Adrenal gland (tissue), 12 donors: ENCODE results near the gene NME2. TPM values are rescaled to one million over a fixed set of nuclear protein-coding genes. Genes with fewer than 3 reads are reported as not detected.

Experiments
- DNase-seq, 7 donors: peaks; one replicate each; pipeline ENCODE4 v3.0.0-alpha.2; 2019 to 2020
- H3K27ac ChIP-seq, 5 donors: fragments of 200-600 bp; sonication (generic) in 4 of 5; 1 replicate in 3 of 5; 2 replicates in 2 of 5; pipeline versions ENCODE4 v1.5.1 to v1.8.0; 2016 to 2020; ENCODE audit warnings: mild to moderate bottlenecking in 1 of 5
- H3K27me3 ChIP-seq: fragments of 200-600 bp; 2 replicates; pipeline ENCODE4 v1.8.0; 2021
- H3K36me3 ChIP-seq, 2 donors: fragments of 200-600 bp; replicated peaks in 1 of 2; 1 replicate in 1 of 2; 2 replicates in 1 of 2; pipeline versions ENCODE4 v1.5.1 to v1.8.0; 2018 to 2022
- H3K4me1 ChIP-seq, 2 donors: fragments of 200-600 bp; replicated peaks in 1 of 2; 1 replicate in 1 of 2; 2 replicates in 1 of 2; pipeline versions ENCODE4 v1.5.1 to v1.8.0; 2018 to 2021
- H3K4me3 ChIP-seq, 4 donors: fragments of 200-600 bp; sonication (generic) in 3 of 4; one replicate each; pipeline ENCODE4 v1.5.1; 2016 to 2018
- H3K9me3 ChIP-seq, 3 donors: fragments of 200-600 bp; sonication (generic) in 1 of 3; replicated peaks in 1 of 3; 1 replicate in 2 of 3; 2 replicates in 1 of 3; pipeline versions ENCODE4 v1.5.1 to v1.8.0; 2016 to 2021
- CTCF ChIP-seq, 6 experiments: fragments of 450-650 bp in 4 of 6; fragments of 200-600 bp in 2 of 6; sonication (generic) in 1 of 6; IDR thresholded peaks; 1 replicate in 5 of 6; 2 replicates in 1 of 6; pipeline versions ENCODE4 v1.5.1 to v1.8.0; 2016 to 2021; ENCODE audit warnings: antibody characterized with exemption in 6 of 6, mild to moderate bottlenecking in 2 of 6, moderate library complexity in 1 of 6
- POLR2A ChIP-seq, 2 donors: fragments of 450-650 bp; IDR thresholded peaks; one replicate each; pipeline ENCODE4 v1.6.1; 2017; ENCODE audit warnings: antibody characterized with exemption in 2 of 2, mild to moderate bottlenecking in 2 of 2, moderate library complexity in 1 of 2
- WGBS, 4 donors: extraction: QIAGEN DNeasy Blood & Tissue Kit in 2 of 4; methylation state at CpG; one replicate each; pipeline versions ENCODE4 v1.1.5 to v1.1.7; 2013 to 2017; 5-methylcytosine and 5-hydroxymethylcytosine counted together
- intact Hi-C, 2 donors: fragments of 100-400 bp; cut with DNase I; formaldehyde crosslinking; loops; one replicate each; pipeline versions ENCODE4 v1.14.1 to v1.15.0; 2022 to 2023
- polyA plus RNA-seq, 3 donors: library from polyadenylated mRNA; stranded (reverse); fragments of 200-250 nt in 2 of 3; fragments of 350-450 nt in 1 of 3; fragmentation: Illumina TruSeq in 1 of 3; extraction: RNeasy Lipid Tissue Mini Kit (QIAGEN cat#74804) in 1 of 3; gene quantifications; one replicate each; pipeline ENCODE4 v1.2.3, GENCODE V29; 2013 to 2014
- total RNA-seq, 9 donors: library from RNA; depleted of rRNA in 4 of 9; stranded (reverse); fragments of >200 nt in 4 of 9; fragments of 120-200 nt in 1 of 9; fragmentation: NEBNext Ultra II Directional in 1 of 9; extraction: Animal tissue kit (Norgen Biotek cat#: 25700) in 1 of 9; gene quantifications; one replicate each; pipeline versions ENCODE4 v1.1.0 to v1.2.4, GENCODE V29; 2013 to 2023
- donor health status: healthy with polysubstance abuse.
- donor health status: Bipolar disorder and iron deficiency.
- donor health status: DM: yes; HTN: yes; CAD: no.
- donor health status: DM: no; HTN: no; CAD: no.
- donor health status: DM: no; HTN: no; CAD: no.
- donor health status: DM: yes; HTN: yes; CAD: no.

NME2 gene
- total and polyA plus RNA-seq, 12 donors = 271 to 644 (median 404) TPM

- TF ChIP-seq CTCF (IDR thresholded peaks at IDR 0.05) (no peak), POLR2A (IDR thresholded peaks at IDR 0.05) (no peak)
- no peak for DNase-seq
- WGBS, 4 donors = 97 to 100% (median 98%) methylated on average over 1 of the region's 1 CpG
- H3K4me3 ChIP-seq = no peak overlapping the region
- H3K27me3 ChIP-seq = no peaks in the 10 kb centered on the region
- no peaks in the 10 kb centered on the region for H3K9me3 ChIP-seq
- no peaks in the 10 kb centered on the region for H3K4me1 ChIP-seq
- H3K36me3 ChIP-seq = peaks cover 0 to 50% of the 10 kb centered on the region in 2 donors
- intact Hi-C loops = no loop called here
- H3K27ac ChIP-seq = no peak overlapping the region
These were observed 51.7 kb downstream of the NME2 start for GRCh38 chr17:51217946-51218345.

- DNase-seq = no peak
- Histone ChIP-seq H3K27ac (no peak overlapping the region), H3K4me1 (peaks cover 0 to 17% of the 10 kb centered on the region in 2 donors), H3K27me3 (no peaks in the 10 kb centered on the region), H3K36me3 (peaks cover 0 to 43% of the 10 kb centered on the region in 2 donors), H3K4me3 (no peak overlapping the region), H3K9me3 (no peaks in the 10 kb centered on the region)
- 86 to 93% (median 92%) methylated on average over 4 of the region's 4 CpGs for WGBS, 4 donors
- intact Hi-C loops = loop anchor here in 1 of 2 donors (5.0 kb wide), 1 partner anchor 36 kb away; no protein-coding TSS in a partner anchor
- TF ChIP-seq POLR2A (IDR thresholded peaks at IDR 0.05) = no peak
- TF ChIP-seq CTCF (IDR thresholded peaks at IDR 0.05) = no peak
These were observed 55.1 kb downstream of the NME2 start for GRCh38 chr17:51221322-51221721.

Other genes with a start within 250 kb of the NME2 start
- 10 to 100 TPM; 43.0 to 99.8 (median 84.5) TPM for gene SPAG9, start 45.5 kb upstream of the NME2 start, total RNA-seq
- 10 to 100 TPM; 23.5 to 49.1 (median 35.0) TPM for gene SPAG9, start 45.5 kb upstream of the NME2 start, polyA plus RNA-seq
- 100 to 1,000 TPM in 2 of 9 donors, 10 to 100 TPM in 7; 17.0 to 146 (median 59.9) TPM for gene NME1, start 12.9 kb upstream of the NME2 start, total RNA-seq
- gene NME1, start 12.9 kb upstream of the NME2 start, polyA plus RNA-seq = 100 to 1,000 TPM in 2 of 3 donors, 10 to 100 TPM in 1; 79.4 to 222 (median 193) TPM
- 10 to 100 TPM in 6 of 9 donors, 1 to 10 TPM in 3; 5.5 to 20.0 (median 12.7) TPM for gene MBTD1, start 93.6 kb downstream of the NME2 start, total RNA-seq
- 10 to 100 TPM in 1 of 3 donors, 1 to 10 TPM in 2; 7.2 to 10.5 (median 7.6) TPM for gene MBTD1, start 93.6 kb downstream of the NME2 start, polyA plus RNA-seq
- 10 to 100 TPM; 19.1 to 36.5 (median 29.5) TPM for gene UTP18, start 94.1 kb downstream of the NME2 start, total RNA-seq
- gene UTP18, start 94.1 kb downstream of the NME2 start, polyA plus RNA-seq = 10 to 100 TPM; 12.5 to 29.1 (median 22.5) TPM